K562 (cell line): ENCODE measurements around the gene PRSS53. TPM values are rescaled to one million over a fixed set of nuclear protein-coding genes. Genes with fewer than 3 reads are reported as not detected.

Source experiments
- ATF1 ChIP-seq, 2 experiments: fragments of 450-650 bp in 1 of 2; IDR thresholded peaks; 2 replicates each; pipeline ENCODE4 v1.6.1; 2016; ENCODE audit warnings: missing compliant biosample characterization in 1 of 2, missing genetic modification characterization in 1 of 2
- E2F6 ChIP-seq, 2 experiments: IDR thresholded peaks; 2 replicates each; pipeline ENCODE4 v1.6.1; 2011; ENCODE audit warnings: borderline replicate concordance in 1 of 2, control low read depth in 1 of 2, low read depth in 1 of 2, low read length in 1 of 2, mild to moderate bottlenecking in 1 of 2, mixed read lengths in 1 of 2, moderate library complexity in 1 of 2; ENCODE audit not compliant: insufficient read depth in 1 of 2, insufficient read length in 1 of 2, poor library complexity in 1 of 2, severe bottlenecking in 1 of 2; ENCODE audit errors: extremely low read depth in 1 of 2
- FUS ChIP-seq: fragments of 200-400 bp; formaldehyde crosslinking; optimal IDR thresholded peaks from 2 replicates; pipeline ENCODE3; 2017; ENCODE audit warnings: low read depth, low read length
- HBP1 ChIP-seq: fragments of 450-650 bp; formaldehyde crosslinking; IDR thresholded peaks from 2 replicates; pipeline ENCODE4 v1.4.0; 2022; ENCODE audit warnings: missing genetic modification characterization
- JUND ChIP-seq, 2 experiments: IDR thresholded peaks; 2 replicates in 1 of 2; 3 replicates in 1 of 2; pipeline ENCODE4 v1.6.1; 2011; ENCODE audit warnings: borderline replicate concordance in 2 of 2, low read depth in 2 of 2, low read length in 2 of 2, improper control_type of control experiment in 1 of 2, missing biosample characterization in 1 of 2, missing genetic modification characterization in 1 of 2, missing genetic modification reagents in 1 of 2
- TARDBP ChIP-seq: fragments of 450-650 bp; IDR thresholded peaks from 2 replicates; pipeline ENCODE4 v1.6.1; 2016
- TEAD1 ChIP-seq, 2 experiments: fragments of 450-650 bp in 1 of 2; sonication (generic) in 1 of 2; formaldehyde crosslinking; IDR thresholded peaks; 2 replicates each; pipeline versions ENCODE4 v1.4.0 to v1.8.0; 2020 to 2022; ENCODE audit warnings: mild to moderate bottlenecking in 2 of 2, missing genetic modification reagents in 1 of 2
- THAP7 ChIP-seq: fragments of 250-450 bp; sonication (Bioruptor Pico); IDR thresholded peaks from 2 replicates; pipeline ENCODE4 v1.5.0; 2021
- ZBTB33 ChIP-seq: sonication (generic); formaldehyde crosslinking; IDR thresholded peaks from 2 replicates; pipeline ENCODE4 v1.8.1; 2023; ENCODE audit warnings: mild to moderate bottlenecking, missing genetic modification reagents
- ZFP30 ChIP-seq: fragments of 250-450 bp; sonication (Bioruptor Pico); IDR thresholded peaks from 2 replicates; pipeline ENCODE4 v1.8.0; 2022; ENCODE audit warnings: moderate library complexity, mild to moderate bottlenecking, inconsistent platforms, borderline replicate concordance
- ZNF121 ChIP-seq: sonication (generic); formaldehyde crosslinking; conservative IDR thresholded peaks from 2 replicates; pipeline ENCODE4 v1.8.0; 2022; ENCODE audit warnings: missing genetic modification reagents
- ZNF197 ChIP-seq: fragments of 200-800 bp; sonication (Bioruptor generic); IDR thresholded peaks from 2 replicates; pipeline ENCODE4 v1.6.1; 2016; ENCODE audit warnings: low read depth, missing genetic modification characterization, missing compliant biosample characterization
- ZNF551 ChIP-seq: fragments of 250-450 bp; sonication (Bioruptor Pico); IDR thresholded peaks from 2 replicates; pipeline ENCODE4 v1.5.0; 2021; ENCODE audit warnings: mild to moderate bottlenecking, moderate library complexity
- polyA plus RNA-seq, 8 experiments: library from polyadenylated mRNA; depleted of rRNA in 4 of 8; stranded (reverse) in 5 of 8; unstranded in 3 of 8; fragments of >200 nt; fragmentation: Nextera tagmentation in 2 of 8; fragmentation: Illumina TruSeq in 1 of 8; extraction: Ambion mirVana in 2 of 8; extraction: Trizol in 1 of 8; gene quantifications; 2 replicates each; pipeline versions ENCODE4 v1.2.1 to v1.2.3, GENCODE V29; 2011 to 2014; ENCODE audit warnings: inconsistent platforms in 1 of 8, missing spikeins in 1 of 8
- total RNA-seq, 7 experiments: library from RNA; depleted of rRNA in 6 of 7; stranded (reverse); fragments of >200 nt in 6 of 7; fragmentation: Illumina TruSeq in 2 of 7; extraction: Trizol in 2 of 7; gene quantifications; 2 replicates each; pipeline versions ENCODE4 v1.2.1 to v1.2.3, GENCODE V29; 2011 to 2021; ENCODE audit warnings: low replicate concordance in 1 of 7

The PRSS53 gene
- total and polyA plus RNA-seq, 9 of the 15 experiments (the other 6 are each of a cell fraction or from before 2014, with no cell fraction given), result 0.40 to 1.9 (median 0.78) TPM; not detected in 2

- peak in 1 of 2 experiments; percentile 21 for TF ChIP-seq E2F6 (IDR thresholded peaks at IDR 0.05; ENCODE audit: borderline replicate concordance in 1 of 2, extremely low read depth in 1 of 2, insufficient read depth in 1 of 2, insufficient read length in 1 of 2, low read depth in 1 of 2, low read length in 1 of 2, poor library complexity in 1 of 2, severe bottlenecking in 1 of 2)
- TF ChIP-seq THAP7 (CRISPR knock-in tag), result peak; percentile 27; the same call in 1 of the 2 replicates
- peak; percentile 68 for TF ChIP-seq FUS
- 0 out of 2 replicates have a peak, but pooled peaks have one; percentile 52 for TF ChIP-seq TARDBP
- peak; percentile 100 for TF ChIP-seq ZNF121
- peak; percentile 24; the same call in 1 of the 2 replicates for TF ChIP-seq ZNF197
- no peak for TF ChIP-seq ZFP30 (CRISPR knock-in tag)
- TF ChIP-seq ZBTB33, result peak; percentile 62
- no peak for TF ChIP-seq ZNF551
- no peak; the same call in 1 of the 2 replicates for TF ChIP-seq ATF1 (CRISPR knock-in tag; IDR thresholded peaks at IDR 0.05)
- TF ChIP-seq ATF1 (tag; IDR thresholded peaks at IDR 0.05), result no peak
- 0 out of 4 replicates have a peak, but pooled peaks of 1 of the 2 experiments have one; percentile 65 for TF ChIP-seq TEAD1 (CRISPR knock-in tag; IDR thresholded peaks at IDR 0.05)
- TF ChIP-seq HBP1, result peak; percentile 98
- TF ChIP-seq JUND (IDR thresholded peaks at IDR 0.05; ENCODE audit: borderline replicate concordance, low read depth, low read length), result peak; percentile 38; the same call in 1 of the 2 replicates
- TF ChIP-seq JUND (tag; IDR thresholded peaks at IDR 0.05; ENCODE audit: borderline replicate concordance, low read depth, low read length), result no peak
Measured at GRCh38 chr16:31073142-31073969, 15.4 kb downstream of the PRSS53 start (continued).
